HG03175 (cell line): ENCODE results near the gene APOL1.
"Not testable (repeated sequence)": the region's sequence is repeated elsewhere in the genome, so short reads cannot be mapped to it uniquely, and the experiment has no call there.

Experiments
- ATAC-seq: cut with Tn5 transposase; IDR thresholded peaks from one replicate; pipeline ENCODE4 v1.9.1; 2021; ENCODE audit warnings: mild to moderate bottlenecking, moderate library complexity; ENCODE audit not compliant: unreplicated experiment

The APOL1 gene

DNA sequence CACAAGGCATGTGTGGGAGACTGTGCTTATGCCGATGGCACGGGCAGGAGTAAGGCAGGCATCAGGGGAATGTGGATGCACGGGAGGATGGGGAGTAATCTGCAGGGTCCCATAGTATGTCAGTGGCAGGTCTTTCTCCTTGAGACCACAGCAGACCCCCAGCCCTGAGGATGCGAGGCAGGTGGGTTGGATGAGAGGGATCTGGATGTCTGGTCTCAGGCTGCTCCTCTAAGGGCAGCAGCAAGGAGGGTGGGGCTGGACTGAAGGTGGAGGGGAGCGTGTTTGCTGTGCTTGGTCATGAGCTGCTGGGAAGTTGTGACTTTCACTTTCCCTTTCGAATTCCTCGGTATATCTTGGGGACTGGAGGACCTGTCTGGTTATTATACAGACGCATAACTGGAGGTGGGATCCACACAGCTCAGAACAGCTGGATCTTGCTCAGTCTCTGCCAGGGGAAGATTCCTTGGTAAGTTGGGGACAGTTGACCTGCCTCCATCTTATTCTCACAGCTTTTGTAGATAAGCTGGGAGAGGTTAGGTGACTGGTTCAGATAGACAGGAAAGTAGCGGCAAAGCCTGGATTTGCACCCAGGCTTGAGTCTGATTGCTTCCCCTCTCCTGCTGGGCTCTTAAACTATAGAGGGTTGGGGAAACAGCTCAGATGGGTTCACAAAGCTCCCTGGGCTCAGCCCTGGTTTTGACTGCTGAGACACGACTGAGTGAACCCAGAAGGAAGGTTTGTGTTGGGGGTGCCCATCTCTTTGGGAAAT lies at the start of gene APOL1:
Gene APOL1 (plus strand): TSS at position 380 of the 769 bp plus-strand sequence. CDS start 1,823 bp downstream, outside the sequence.
- peak; percentile 67 for ATAC-seq

- not testable (repeated sequence) for ATAC-seq
These were observed 49.5 kb upstream of the APOL1 start for GRCh38 chr22:36203441-36203840.

DNA sequence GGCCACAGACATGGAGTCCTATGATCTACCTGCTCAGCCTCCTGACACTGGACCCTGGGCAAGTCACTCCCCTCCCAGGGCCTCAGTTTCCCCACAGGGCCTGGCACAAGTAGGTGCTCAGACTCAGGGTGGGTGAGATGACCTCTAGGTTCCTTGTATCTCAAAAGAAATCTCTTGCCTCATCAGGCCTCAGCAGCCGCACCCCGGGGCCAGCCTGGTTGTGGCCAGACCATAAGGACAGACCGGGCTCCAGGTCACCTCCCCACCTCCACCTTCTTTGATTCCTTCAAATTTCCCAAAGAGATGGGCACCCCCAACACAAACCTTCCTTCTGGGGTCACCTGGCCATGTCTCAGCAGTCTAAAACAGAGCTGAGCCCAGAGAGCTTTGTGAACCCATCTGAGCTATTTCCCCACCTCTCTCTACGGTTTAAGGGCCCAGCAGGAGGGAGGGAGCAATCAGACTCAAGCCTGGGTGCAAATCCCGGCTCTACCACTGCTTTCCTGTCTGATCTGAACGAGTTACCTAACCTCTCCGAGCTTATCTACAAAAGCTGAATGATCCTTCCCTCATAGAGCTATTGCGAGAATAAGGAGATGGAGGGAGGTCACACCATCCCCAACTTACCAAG lies 48.8 kb upstream of the APOL1 start:
- ATAC-seq: no peak

DNA sequence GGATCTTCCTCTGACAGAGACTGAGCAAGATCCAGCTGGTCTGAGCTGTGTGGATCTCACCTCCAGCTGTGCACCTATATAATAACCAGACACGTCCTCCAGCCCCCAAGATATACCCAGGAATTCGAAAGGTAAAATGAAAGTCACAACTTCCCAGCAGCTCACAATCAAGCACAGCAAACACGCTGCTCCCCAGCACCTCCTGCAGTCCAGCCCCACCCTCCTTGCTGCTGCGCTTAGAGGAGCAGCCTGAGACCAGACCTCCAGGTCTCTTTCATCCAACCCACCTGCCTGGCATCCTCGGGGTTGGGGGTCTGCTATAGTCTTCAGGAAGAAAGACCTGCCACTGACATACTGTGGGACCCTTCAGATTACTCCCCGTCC lies 48.3 kb upstream of the APOL1 start:
- ATAC-seq: no peak

DNA sequence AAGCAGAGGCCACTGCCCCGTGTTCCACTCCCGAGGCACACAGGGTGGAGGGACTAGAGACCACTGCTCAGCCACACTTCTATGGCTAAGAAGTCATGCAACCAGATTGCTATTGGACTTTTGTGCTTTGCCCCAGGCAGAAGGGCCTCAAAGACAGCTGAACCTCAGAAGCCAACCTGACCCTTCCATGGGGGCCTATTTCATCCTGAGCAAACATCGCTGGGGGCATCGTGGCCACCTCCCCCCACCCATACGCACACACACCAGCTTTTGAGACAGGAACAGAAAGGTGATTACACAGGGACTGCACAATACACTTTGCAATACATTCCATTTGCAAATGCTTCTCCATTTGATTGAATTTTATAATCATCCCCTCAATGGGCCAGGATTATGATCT lies 47.4 kb upstream of the APOL1 start:
- ATAC-seq: not testable (repeated sequence)

DNA sequence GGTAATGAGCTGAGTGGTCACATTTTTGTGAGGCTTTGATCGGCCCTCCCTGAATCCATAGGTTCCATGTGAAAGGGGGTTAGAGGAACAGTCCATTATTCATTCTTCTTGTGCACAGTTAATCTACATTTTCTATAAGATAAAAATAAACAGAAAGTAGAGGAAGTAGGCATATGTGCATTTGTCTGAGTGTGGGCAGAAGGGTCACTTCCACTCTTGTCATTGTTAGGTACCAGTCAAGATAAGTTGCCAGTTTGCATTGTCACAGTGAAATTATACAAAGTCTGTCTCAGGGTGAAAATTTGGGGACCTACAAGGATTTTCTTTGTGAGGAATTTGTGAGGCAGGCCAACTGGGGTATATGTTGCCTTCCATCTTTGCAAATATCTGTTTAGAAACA lies 46.7 kb upstream of the APOL1 start:
- ATAC-seq: no peak

GRCh38 chr22:36208162-36208765 lies 44.7 kb upstream of the APOL1 start:
- no peak for ATAC-seq

DNA sequence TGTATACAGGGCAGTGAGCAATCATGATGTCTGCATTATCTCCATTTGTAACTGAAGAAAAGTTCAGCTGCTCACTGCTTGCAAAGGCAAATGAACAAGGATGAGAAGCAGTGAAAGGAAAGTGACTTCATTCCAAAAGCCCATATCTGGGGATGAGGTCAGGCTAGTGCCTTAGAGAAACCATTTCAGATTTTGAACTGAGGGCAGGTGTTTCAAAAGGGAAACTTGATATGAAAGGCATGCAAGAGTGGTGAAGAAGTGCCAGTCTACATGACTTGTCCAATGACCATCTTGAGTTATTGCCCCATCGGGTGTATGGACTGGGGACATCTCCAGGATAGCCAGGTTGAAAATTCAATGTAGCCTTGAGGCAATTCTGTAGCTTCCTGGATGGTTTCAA lies 44.0 kb upstream of the APOL1 start:
- no peak for ATAC-seq

- ATAC-seq: not testable (repeated sequence)
These were observed 43.4 kb upstream of the APOL1 start for GRCh38 chr22:36209488-36209908.

DNA sequence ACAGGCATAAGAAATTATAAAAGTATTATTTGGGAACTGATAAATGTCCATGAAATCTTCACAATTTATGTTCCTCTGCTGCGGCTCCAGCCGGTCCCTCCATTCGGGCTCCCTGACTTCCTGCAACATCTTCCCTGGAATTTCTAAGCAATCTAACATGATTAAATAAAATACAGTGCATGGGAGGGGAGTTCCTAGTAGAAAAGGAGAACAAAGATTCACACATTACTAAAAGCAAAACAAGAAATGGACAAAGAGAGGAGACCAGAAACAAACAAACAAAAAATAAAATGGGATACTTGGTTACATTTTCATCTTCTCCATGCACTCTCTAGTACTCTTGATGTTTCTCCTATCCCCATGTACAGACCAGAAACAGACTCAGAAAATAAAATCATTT lies 42.7 kb upstream of the APOL1 start:
- ATAC-seq: no peak

DNA sequence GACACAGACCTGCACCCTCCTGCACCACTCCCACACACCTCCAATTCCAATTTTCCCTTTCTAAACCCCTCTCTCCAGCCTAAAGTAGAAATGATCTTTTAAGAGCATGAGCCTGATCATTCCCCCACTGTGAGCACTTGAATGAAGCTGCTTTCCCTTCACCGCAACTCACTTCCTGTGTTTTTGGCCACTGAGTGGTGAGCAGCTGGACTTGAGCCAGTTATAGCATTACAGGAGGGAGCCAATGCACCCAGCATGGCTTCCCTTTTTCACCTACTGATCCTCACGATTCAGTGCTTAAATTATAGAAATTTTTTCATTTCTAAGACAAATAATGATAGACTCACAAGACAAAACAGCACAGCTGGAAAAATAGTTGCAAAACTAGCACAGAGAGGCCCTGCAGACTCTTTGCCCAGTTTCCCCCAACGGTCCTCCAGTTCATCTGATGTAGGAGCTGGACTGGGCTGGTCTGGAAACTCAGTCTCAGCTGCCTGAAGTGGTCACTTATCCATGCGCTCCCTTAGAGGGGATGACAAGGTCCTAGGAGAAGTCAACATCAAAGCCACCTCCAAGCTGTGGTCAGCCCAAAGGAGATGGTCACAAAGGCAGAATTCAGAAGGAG lies 41.6 kb upstream of the APOL1 start:
- no peak for ATAC-seq

DNA sequence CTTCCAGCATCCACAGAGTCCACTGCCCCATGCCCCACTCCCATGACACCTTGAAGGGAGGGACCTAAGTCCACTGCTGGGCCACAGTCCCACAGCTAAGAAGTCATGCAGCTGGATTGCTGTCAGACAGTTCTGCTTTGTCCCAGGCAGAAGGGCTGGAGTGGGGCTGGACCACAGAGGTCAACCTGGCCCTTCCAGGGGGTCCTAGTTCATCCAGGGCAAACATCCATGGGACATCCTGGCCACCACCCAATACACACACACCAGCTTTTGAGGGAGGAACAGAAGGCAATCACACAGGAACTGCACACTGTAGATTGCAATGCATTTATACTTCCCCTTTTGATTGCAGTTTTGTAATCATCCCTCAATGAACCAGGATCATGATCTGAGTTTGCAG lies 40.0 kb upstream of the APOL1 start:
- no peak for ATAC-seq

- no peak for ATAC-seq
These were observed 39.3 kb upstream of the APOL1 start for GRCh38 chr22:36213586-36213985.

DNA sequence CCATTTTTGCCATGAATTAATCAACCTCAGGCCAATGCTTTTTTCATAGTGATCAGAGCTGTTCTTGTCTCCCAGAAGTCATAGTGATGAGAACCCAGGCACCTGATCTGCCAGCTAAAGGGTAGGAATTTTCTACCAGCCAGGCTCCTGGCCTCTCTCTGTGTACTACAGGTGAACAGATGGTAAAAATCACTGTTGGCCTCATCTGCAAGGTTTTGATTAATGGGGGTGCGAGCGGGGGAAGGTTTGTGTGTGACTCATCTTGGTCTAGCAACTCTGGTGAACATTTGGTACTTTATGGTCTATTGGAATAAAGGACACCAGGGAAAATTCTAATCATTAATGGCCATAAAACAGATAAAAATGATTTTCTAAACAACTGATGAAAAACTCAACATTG lies 37.0 kb upstream of the APOL1 start:
- no peak for ATAC-seq

- no peak for ATAC-seq
These were observed 34.2 kb upstream of the APOL1 start for GRCh38 chr22:36218648-36219193.

DNA sequence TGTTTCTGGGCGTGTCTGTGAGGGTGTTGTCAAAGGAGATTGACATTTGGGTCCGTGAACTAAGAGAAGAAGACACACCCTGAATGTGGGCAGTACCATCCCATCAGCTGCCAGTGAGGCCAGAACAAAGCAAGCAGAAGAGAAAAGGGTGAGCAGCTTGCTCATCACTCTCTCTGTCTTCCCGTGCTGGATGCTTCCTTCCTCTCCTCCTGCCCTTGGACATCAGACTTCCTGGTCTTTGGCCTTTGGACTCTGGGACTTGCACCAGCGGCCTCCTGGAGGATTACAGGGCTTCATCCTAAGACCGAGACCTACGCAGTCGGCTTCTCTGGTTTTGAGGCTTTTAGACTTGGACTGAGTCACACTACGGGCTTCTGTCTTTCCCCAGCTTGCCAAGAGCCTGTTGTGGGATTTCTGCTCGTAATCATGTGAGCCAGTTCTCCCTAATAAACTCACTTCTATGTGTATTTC lies 32.4 kb upstream of the APOL1 start:
- ATAC-seq: no peak

GRCh38 chr22:36221799-36222751 lies 30.9 kb upstream of the APOL1 start:
- no peak for ATAC-seq

- no peak for ATAC-seq
These were observed 30.0 kb upstream of the APOL1 start for GRCh38 chr22:36222887-36223450.

GRCh38 chr22:36223504-36223903 lies 29.4 kb upstream of the APOL1 start:
- ATAC-seq: no peak

DNA sequence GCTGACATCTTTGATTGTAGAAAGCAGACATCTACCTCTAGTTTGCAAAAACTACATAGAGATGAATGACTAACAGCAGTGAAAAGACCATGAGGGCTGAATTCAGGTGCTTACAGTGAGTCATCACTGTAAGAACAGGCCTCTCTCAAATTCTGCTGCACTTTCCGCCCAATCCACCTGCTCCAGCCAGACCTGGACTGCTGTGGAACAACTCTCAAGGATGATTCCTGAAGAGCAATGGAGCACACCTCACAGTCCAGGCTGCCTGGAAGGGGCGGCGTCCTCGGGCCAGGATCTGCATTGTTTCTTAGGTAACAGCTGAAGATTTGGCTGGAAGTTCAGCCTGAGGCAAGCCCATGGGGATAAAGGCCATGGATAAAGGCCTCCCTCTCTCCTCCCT lies 28.7 kb upstream of the APOL1 start:
- no peak for ATAC-seq
